HG03575 (cell line): ENCODE data around the gene OTUD7B.
"Not testable (repeated sequence)": the region's sequence is repeated elsewhere in the genome, so short reads cannot be mapped to it uniquely, and the experiment has no call there.

Source experiments
- ATAC-seq: cut with Tn5 transposase; IDR thresholded peaks from one replicate; pipeline ENCODE4 v1.9.1; 2021; ENCODE audit not compliant: unreplicated experiment, insufficient number of reproducible peaks, low FRiP score; ENCODE audit errors: extremely low read depth

The OTUD7B gene

DNA sequence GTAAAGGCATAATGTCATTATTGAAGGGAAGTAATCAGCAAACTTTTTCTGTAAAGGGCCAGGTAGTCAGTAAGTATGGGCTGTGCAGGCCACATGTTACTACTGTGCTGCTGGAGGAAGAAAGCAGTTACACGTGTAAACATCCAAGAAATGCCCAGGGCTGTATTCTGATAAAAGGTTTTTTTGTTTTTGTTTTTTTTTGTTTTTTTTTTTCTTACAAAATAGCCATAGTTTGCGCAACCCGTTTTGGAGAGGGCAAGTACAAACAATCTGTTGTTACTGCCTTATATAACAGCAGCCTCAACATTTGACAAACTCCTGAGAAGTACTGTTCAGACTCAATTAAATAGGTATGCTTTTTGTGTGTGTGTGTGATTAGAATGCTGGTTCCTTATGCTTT lies 47.2 kb downstream of the OTUD7B start:
- ATAC-seq, result no peak

DNA sequence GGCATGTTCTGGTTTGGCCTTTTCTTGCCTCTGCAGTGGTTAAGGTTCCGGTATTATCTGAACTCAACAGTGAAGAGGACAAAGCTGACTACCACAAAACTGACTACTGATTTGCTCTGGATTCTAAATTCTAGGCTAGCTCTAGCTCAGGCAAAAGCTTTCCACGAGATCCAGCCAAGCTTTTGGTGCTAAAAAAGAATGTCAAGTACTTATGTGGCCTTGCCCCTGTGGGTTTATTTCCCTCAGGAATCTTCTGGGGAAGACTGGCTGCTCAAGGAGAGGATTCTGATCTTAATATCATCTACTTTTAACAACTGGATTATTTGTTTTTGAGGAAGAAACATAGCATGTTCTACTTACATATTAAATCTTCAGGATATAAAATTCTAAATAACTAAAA lies 47.8 kb downstream of the OTUD7B start:
- ATAC-seq, result no peak

DNA sequence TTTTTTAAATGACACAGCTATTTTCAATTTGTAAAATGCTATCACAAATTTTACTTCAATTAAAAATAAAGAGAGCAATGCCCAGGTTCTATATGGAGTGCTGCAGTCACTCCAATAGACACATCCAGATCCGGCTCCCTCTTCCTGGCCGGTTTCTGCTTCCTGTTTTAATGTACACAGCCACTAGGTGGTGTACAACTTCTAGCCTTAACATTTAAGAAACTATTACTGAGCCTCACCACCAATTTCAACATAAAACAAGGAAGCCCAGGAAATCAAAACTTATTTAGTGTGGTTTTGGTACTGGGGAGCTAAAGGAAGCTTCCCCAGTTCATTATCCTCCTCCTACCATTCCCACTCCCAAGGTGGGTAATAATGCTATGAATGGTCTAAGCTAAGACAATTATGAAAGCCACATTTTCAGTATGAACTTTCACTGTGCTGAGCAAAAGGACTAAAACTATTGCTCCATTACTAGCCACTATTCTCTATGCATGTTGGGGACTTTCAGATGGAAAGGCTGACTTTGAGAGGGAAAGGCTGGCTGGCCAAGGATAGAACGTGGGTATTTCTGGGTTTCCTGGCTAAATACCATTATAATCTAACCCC lies 48.4 kb downstream of the OTUD7B start:
- ATAC-seq, result no peak

DNA sequence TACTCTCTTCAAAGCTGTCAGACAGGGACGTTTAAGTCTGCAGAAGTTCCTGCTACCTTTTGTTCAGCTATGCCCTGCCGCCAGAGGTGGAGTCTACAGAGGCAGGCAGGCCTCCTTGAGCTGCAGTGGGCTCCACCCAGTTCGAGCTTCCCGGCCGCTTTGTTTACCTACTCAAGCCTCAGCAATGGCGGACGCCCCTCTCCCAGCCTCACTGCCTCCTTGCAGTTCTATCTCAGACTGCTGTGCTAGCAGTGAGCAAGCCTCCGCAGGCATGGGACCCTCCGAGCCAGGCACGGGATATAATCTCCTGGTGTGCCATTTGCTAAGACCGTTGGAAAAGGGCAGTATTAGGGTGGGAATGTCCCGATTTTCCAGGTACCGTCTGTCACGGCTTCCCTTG lies 53.0 kb downstream of the OTUD7B start:
- not testable (repeated sequence) for ATAC-seq

DNA sequence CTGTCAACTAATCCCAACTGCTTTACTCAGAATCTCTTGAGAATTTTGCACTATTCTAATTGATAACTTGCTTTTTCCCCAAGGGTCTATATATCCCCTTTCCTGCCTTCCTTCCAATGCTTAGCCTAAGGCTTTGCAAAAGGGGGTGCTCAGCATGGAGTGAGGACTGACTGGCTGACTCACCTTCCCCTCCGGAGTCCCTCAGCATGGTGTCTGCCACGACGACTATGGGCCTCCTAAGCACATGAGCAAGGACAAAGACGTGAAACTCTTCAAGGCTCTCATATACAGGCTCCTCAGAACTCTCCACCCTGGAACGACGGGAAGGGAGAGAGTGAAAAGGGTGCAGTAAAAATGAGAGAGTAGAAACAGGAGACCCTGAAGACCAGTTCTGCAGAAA lies 60.6 kb downstream of the OTUD7B start:
- ATAC-seq, result no peak

DNA sequence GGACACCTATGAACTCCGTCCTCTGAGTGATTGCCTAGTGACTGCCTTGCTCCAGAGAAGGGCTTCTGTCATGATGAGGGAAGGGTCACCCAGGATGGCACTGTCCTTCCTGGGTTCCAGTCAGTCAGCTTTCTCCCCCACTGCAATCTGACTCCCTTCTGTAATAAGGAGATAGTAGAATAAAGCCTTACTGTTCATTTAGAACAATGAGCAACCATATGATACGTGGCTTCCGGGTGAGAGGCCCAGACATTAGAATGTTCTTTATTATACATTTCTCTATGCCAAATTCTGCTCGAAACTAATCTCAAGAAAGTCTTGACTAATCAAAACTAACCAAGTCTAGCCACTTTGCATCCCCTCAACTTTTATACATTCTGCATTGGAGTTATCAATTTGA lies 65.3 kb downstream of the OTUD7B start:
- no peak for ATAC-seq

DNA sequence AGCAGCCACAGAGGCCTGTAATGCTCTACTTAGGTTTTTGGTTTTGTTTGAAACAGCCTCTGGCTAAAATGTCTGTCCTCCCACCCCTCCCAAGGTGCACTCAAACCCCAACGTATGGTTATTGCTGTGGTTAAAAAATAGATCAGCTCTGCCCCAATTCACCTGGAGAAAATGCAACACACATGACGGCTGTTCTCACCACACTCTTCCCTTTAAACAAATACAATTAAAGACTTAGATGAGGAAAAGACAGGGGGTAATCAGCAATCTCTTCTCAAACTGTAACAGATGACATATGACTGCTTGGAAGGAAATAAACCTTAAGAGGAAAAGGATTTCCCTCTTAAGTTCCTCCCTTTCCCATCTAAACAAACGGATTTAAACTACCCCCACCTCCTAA lies 67.6 kb downstream of the OTUD7B start:
- no peak for ATAC-seq

DNA sequence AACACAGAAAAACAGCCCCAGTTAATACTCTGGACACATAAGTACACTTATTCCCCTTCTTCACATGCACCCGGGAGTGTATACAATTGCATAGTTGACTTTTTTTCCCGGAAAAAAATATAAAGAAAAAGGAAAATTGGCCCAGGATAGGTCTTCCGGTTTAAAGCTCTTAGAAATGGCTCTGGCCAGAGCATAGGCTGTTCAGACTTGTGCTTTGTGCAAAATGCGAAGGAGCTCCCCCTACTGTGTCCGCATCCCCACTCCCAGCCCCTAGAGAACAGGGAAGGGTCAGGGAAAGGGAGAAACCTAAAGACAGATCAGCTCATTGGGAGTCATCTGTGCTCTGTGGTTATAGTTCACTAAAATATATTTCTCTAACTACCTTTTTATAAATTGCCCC lies 68.3 kb downstream of the OTUD7B start:
- no peak for ATAC-seq

DNA sequence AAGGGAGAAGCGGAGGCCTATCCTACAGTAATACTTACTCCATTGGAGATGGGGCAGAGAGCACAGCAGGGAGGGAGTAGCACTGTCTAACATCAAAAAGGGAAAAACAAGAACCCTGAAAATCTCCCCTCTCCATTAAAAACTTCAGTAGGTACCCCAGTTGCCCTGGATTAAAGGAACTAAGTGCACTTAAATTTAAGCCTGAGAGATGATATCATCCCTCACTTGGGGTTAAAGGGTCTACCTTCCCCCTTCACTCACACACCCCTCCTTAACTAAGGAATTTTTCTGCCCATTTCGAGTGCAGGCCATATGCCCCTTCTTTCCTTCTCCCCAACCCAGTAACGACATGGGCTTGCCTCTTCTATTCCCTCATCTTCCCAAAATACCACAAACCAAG lies 70.1 kb downstream of the OTUD7B start:
- no peak for ATAC-seq

DNA sequence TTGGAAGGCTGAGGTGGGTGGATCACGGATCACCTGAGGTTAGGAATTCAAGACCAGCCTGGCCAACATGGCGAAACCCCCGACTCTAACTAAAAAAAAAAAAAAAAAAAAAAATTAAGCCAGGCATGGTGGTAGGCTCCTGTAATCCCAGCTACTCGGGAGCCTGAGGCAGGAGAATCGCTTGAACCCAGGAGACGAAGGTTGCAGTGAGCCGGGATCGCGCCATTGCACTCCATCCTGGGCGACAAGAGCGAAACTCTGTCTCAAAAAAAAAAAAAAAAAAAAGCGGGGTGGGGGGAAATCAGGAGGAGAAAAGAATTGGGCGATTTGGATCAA lies 71.9 kb downstream of the OTUD7B start:
- not testable (repeated sequence) for ATAC-seq

DNA sequence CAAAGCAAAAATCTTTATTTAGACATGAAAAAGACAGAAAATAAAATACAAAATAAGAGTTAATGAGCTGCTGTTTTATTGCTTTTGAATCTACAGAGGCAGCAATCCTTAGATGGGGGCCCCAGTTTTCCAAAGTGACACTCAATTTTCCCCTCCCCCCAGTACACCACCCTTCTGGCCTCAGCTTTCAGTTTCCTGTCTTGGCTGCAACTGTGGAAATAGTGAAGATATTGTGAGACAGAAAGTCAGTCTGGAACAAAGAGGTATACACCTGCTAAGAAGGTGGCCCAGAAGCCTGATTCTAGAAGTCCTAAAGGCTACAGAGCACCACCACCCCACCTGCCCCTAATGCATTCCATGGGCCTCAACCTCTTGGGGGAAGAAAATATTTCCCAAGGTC lies 72.8 kb downstream of the OTUD7B start:
- ATAC-seq, result no peak

DNA sequence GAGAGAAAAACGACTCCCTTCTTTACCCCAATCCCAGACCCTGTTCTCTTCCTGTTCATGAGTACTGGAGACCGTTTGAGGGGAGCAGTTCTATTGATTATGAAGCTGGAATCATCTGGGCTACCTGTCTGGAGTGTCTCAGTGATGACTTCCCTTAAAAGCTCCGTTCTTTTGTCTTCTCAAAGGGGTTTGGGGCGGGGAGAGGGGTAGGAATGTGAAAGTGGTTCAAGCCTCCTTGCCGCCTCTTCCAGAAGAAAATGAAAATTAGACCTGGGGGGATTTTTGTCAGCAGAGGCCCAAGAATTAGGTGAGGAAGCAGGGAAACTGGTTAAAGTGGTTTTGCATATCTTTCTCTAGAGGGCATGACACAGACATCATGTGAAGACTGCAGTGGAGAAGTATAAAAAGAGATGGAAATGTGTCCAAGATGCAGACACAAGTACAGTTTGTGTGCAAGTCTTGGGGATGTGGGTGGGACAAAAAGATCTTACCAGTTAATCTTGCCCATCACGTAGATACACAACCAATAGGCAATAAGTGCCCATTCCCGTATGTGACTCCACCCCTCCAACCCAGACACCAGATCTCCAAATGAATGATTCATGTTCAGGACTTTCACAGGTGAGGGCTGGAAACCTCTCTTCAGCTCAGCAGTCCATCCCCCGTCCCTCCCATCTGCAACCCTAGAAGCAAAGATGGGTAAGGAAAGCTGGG lies 73.4 kb downstream of the OTUD7B start:
- no peak for ATAC-seq

DNA sequence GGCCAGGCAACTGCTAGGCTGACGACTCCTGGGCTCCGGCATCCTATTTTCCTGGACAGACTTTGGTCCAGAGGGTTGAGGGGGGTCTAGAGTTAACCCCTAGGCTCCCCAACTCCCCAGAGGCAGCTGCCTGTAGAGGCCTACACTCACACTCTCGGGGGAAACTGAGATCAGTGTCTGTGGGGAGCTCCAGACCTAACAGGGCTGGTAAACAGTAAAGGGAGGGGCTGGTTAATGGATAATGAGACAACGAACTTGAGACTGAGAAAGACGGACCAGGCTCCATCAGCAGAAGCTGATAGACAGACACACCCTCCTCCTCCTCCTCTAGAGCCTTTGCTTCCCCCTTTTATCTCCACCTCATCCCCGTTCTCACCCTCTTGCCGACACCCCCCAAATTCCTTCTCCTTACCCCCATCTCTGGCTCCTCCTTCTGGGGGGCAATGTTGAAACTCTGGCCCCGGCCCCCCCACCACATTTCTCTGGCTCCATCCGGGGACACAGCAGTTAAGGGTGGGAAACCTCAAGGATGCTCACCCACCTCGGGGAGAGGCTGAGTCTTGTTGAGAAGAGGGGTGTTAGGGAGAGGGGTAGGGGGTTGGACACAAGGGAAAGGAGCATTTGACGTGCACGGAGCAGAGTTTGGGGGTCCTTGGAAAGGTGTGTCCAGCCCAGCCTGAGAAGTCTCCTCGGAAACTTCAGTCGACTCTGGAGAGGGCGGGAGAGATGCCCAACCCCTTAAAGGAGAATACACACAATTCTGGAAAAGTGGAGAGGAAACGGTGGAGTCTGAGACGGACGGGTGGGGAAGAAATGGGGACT lies 74.1 kb downstream of the OTUD7B start, which contains the start of gene MTMR11:
Gene MTMR11 (minus strand): TSS at position 710 of the 822 bp plus-strand sequence. CDS start 232 bp downstream, at position 478.
- no peak for ATAC-seq

DNA sequence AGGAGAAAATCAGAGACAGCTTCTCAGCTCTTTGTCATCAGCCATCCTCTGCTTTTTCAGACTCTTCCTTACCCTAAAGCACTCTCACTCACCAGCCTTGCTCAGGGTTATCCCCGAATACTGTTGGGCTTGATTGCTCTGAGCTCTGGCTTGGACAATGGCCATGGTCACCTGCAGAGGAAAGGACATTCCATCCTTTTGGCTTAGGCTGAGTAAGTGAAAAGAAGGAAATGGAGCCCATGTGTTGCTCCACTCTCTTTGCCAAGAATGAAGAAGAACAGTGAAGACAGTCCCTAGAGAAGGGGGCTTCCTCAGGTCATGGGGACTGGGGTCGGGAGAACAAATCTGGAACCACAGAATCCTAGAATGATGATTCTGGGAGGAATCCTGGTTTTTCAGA lies 76.2 kb downstream of the OTUD7B start:
- no peak for ATAC-seq

DNA sequence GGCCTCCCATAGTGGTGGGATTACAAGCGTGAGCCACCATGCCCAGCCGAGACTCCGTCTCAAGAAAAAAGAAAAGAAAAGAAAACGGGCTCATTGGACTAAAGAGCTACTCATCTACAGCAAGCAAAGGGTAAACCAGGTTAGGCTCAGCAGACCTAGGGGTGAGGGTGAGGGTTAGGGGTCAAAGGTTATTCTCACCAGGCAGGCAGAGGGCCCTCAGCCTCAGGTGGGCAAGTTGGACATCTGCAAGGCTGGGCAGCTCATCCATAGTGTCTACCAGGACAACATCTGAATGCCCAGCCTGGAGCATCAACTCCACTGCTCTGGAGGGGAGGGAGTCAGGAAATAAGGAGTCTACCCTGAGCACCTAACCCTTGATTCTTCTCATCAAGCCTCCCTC lies 77.3 kb downstream of the OTUD7B start:
- no peak for ATAC-seq

DNA sequence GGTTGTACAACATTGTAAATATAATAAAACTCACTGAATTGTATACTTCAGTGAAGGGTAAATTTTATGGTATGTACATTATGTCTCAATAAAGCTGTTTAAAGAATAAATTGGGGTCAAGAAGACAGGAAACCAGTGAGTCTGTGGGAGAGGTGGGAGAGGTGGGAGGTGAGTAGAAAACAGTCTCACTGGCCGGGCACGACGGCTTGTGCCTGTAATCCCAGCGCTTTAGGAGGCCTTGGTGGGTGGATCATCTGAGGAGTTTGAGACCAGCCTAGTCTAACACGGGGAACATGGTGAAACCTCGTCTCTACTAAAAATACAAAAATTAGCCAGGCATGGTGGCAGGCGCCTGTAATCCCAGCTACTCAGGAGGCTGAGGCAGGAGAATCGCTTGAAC lies 78.1 kb downstream of the OTUD7B start:
- ATAC-seq, result no peak

DNA sequence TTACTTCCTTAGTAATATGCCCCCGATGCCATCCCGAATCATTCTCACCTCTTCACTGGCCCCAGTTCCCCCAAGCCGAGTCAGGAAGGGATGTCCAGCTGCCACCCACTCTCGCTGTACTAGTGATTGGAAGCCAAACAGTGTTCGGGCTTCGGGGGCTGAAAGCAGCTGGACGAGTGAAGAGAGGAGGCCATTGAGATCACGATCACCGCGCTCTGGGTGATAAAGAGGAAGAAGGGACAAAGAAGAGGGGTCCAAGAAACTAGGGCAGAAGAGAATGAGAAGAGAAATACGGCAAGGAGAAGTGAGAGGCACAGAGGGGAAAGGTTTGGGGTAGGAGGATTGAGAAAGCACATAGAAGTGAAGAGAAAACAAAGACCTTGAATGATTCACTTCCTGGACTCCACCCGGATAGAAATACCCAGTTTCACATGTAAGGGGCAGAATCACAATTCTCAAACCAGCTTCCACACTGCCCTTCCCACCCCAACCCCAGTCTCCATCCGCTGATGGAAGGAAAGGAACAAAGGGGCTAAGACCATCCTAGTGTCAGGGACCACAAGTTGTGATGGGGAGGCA lies 79.2 kb downstream of the OTUD7B start:
- no peak for ATAC-seq

DNA sequence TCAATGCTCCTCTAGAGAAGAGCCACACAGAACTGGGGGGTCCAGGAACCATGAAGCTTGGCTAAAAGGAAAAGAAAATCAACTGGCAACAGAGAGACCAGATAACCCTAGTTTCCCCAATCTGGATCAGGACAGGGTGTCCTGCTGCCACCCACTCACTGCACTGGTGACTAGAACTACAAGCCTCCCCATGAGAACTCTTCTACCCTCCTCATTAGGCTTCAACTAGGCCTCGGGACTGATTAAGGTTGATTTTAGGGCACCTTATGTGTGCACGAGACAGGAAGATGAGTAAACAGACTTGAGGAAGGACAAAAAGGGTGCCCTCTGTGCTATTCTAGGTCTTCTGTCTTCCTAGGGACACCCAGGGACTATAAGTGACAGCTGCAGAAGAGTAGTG lies 80.7 kb downstream of the OTUD7B start:
- ATAC-seq, result no peak

DNA sequence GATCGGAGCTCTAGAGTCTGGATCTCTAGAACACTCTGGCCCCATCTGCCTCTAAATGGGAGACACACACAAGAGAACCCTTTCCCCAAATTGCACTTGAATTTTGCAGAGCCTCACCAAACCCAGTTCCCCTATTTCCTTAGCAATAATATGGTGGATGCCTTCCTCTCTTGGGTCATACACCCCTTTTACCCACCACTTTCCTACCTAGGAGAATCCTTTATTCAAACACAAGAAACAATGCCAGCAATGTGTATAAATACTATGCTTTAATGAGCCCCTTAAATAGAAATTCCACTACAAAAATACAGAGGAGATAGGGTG lies 82.2 kb downstream of the OTUD7B start:
- no peak for ATAC-seq
